Activated naive CD4-positive, alpha-beta T cell treated with anti-CD3 and anti-CD28 coated beads for 36 hours (primary cell): ENCODE measurements around the gene TGM6. TPM values are rescaled to one million over a fixed set of nuclear protein-coding genes. Genes with fewer than 3 reads are reported as not detected.

Experiments
- total RNA-seq, 2 experiments: library from RNA; stranded (reverse); gene quantifications; one replicate each; pipeline ENCODE4 v1.2.3, GENCODE V29; 2021

Gene TGM6
- total RNA-seq, 2 experiments from 2014 or later, result not detected

Other genes with a start within 250 kb of the TGM6 start
- not detected for gene TGM3, start 84.9 kb upstream of the TGM6 start, total RNA-seq
- gene SNRPB, start 89.9 kb downstream of the TGM6 start, total RNA-seq, result 100 to 1,000 TPM; 422 to 431 TPM
- 1 to 10 TPM; 5.3 to 5.7 TPM for gene ZNF343, start 128.0 kb downstream of the TGM6 start, total RNA-seq
- not detected for gene TMC2, start 155.7 kb downstream of the TGM6 start, total RNA-seq